GM18519 (cell line): ENCODE measurements around the gene KCNAB1.
A peak's percentile ranks its signal among the peaks of the same experiment; 100 is the strongest.

Experiments
- ATAC-seq: cut with Tn5 transposase; IDR thresholded peaks from one replicate; pipeline ENCODE4 v1.9.1; 2021; ENCODE audit warnings: mild to moderate bottlenecking, moderate library complexity; ENCODE audit not compliant: unreplicated experiment, low FRiP score

KCNAB1 gene

DNA sequence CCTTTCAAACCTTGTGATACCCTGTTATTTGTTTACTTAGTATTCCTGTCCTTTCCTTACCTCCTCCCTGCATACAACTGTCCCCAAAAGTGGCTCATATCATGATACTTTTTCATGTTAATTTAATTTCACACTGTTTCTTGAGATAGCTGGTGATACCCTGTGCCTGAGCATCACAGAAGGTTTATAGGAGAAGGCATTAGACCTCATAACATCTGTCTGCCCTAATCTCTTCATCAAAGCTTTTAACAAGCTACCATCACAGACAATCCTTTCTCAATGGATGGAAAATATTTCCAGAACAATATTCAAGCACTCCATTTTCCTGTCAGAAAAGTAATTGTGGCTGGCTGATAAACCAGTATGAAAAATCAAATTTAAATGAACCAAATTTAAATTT, 353.0 kb downstream of the KCNAB1 start:
- no peak for ATAC-seq

DNA sequence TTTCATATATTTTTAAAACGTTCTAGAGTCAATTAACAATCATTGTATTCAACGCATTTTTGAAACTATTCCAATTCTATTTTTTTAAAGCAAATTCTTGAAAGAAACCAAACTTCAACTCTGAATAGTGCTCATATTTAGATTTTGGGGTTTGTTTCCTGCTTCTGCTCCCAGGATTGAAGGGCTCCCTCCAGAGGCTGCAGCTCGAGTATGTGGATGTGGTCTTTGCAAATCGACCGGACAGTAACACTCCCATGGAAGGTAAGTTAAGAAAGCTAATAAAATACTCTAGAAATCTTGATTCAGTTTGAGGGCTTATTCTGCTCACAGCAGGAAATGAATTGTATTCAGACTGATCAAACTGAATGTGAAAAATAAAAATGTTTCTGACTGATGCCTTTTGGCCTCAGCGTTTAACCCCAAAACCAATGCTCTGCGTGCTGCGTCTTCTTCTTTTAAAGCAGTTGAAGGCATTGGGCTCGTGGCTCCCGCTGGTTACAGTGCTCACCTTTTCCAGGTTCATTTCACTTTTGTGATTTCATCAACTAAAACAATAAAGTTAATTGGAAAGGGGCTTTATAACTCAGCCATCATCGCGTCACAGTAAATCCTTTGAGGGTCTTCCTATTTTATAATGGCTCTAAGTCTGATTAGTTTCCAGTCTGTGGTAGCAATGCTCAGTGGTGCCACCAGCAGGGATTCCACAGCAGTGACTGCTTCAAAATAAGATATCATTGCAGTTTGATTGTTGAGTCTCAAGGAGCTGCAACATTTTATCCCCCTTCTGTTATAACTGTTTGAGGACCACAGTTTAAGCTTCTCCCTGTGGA, 354.4 kb downstream of the KCNAB1 start:
- ATAC-seq, result no peak

DNA sequence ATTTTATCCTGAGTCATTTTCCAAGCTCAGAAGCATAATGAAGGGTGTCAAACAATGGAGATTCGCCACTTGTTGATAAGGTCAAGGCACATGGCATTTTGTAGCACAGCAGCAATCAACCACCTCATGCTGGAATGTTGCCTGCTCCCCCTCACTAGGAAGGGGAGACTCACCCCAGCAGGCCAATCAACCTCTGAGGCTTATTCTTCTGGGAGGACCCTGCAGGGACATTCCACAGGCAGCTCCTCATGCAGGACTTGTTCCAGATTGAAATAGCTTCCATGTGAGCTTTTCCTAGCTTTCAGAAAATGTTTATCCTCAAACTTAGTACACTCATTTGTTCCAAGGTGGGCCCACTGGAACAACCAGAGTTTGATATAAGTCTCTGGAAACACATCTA, 356.9 kb downstream of the KCNAB1 start:
- no peak for ATAC-seq

DNA sequence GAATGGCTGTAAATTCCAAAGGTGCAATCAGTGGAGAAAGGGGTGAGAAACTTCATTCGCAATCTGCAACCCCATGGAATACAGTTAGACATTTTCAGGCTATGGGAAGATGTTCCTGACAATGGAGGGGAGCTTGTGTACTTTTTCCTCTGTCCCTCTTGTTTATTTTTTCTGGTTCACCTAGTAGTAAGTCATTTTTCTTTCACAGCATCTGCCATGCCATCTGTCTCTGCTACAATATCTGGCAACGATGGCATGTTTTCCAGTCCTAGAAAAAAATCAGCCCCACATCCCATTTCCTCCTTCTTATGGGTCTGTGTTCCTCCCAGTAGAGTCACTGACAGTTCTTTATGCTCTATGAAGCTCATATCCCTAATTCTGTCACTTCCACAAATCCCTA, 358.5 kb downstream of the KCNAB1 start:
- ATAC-seq, result no peak

DNA sequence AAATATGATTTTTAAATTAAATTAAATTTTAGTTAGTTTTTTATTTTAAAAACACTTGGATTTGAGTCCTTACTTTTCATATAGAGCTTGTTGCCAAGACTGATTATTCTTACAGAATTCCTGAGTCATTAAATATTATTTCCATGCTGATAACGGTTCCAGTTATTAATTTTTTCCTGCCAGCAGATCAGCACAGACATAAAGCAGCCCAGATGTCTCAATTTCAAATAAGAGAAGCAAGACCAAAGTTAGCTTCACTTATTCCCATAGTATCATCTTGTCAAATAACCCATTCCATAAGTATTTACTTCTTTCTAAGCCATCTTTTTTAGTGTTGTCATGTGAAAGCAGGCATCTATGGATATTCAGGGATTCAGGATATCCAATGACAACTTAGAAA, 359.2 kb downstream of the KCNAB1 start:
- no peak for ATAC-seq

DNA sequence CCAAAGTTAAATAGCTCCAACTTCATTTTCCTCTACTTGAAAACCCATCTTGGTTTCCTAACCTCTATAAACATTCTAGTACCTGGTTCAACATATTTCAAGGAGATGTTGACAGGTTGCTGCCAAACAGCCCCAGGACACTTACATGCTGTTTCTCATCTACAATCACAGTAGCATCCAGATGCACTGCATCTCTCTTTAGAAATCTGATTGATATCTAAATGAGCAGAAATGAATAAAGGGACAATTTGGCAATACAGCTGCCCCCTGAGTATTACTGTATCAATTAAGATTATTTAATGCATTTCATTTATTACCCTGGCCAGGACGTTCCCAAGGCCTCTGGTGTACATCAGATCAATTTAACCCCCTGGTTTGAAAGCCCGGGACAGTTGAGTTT, 360.6 kb downstream of the KCNAB1 start:
- ATAC-seq, result no peak

DNA sequence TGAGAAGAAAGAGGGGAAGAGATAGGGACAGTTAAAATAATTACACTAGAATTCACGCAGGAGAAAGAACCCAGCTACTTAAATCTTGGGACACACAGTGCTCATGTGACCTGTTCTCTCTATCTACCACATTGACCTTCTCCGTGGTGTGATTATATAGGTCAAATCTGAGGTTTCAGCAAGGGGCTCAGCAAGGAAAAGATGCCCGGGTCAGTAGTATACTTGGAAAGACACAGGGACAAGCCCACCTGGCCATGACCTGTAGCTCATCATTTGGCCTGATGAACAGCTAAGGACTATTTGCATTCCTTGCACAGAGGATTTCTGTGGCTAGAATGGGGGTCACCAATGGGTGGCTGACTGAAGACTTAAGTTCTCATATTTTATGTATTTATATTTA, 362.6 kb downstream of the KCNAB1 start:
- no peak for ATAC-seq

DNA sequence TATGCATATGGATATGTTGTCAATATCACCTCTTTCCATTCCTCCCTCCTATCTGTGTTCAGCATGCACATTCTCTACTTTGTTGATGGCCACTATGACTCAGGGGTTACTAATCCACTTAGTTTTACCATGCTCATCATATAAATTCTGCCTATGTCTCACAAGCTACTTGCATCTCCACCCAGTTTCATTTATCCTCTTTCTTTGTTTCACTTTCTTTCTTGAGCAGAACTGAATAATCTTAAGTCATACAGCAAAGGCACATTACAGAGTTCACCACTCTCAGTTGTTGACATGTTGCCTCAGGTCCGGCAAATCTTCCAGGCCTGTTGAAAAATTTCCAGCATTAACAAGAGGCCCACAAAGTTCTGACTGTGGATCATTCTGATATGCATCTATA, 363.0 kb downstream of the KCNAB1 start:
- peak; percentile 91 for ATAC-seq

DNA sequence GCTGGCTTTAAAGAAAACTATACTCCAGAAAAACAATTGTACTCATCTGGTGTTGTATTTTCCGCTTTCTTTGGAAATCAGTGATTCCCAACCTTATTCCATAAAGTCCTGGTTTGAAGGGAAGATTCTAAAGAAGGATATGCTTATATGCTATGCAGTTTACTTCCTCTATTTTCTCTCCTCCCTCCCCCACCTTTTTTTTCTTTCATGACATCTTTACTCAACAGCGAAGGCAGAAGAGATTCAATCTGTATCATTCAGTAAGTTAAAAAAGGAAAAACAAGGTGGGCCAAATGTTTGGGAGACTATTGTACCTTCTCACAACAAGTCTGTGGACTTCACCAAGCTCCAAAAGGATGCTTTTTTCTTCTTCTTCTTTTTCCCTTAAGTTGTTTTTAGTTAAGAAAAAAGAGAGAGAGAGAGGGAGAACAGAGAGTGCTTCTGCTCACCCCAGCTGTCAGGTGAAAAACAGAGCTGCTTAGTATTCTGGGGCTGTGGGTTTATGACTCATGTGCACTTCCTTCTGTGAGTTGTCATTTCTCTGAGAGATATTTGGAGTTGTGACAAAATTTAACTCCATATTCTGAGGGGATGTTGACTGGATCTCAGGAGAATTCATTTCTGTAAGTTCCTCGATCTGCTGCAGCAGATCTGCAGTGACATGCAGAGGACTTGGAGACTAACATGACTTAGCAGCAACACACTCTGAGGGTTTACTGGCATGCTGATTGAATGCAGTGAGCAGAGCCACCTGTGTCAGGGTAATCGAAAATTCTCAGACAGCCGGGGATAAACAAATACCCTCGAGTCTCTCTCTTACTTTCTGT, 363.8 kb downstream of the KCNAB1 start:
- ATAC-seq, result peak; percentile 70

DNA sequence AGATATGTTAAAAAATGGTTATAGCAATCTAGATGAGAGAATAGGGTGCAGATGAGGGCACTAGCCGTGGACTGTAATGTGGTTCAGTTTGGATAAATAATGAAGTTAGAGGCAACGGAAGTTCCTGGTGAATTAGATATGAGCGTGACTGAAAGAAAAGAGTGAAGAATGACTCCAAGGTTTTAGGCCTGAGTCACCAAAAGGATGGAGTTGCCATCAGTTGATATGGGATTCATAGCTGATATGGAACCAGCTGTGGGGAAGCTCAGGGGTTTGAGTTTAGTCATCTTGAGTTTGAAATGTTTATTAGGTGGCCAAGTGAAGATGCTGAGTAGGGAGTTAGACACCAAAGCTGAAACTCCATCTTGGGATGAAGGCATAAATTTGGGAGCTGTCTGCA, 368.4 kb downstream of the KCNAB1 start:
- no peak for ATAC-seq

DNA sequence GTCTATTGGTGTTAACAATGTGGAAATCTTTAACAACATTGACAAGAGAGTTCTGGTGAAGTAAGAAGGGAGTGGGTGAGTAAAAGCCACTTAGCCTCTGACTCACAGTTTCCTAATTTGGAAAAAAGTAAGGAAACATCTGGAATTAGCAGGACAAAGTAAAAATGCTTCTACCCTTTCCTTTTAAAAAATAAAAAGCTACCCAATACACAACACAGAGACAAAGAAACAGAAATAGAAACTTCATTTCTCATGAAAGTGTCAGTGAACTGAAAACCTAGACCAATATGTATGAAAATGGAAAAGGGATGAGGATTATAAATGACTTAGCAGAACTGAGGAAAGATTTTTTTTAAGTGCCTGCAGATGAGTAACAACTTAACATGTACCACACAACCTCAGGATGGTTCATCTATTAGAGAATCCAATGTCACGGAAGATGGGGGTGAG, 369.1 kb downstream of the KCNAB1 start:
- no peak for ATAC-seq

DNA sequence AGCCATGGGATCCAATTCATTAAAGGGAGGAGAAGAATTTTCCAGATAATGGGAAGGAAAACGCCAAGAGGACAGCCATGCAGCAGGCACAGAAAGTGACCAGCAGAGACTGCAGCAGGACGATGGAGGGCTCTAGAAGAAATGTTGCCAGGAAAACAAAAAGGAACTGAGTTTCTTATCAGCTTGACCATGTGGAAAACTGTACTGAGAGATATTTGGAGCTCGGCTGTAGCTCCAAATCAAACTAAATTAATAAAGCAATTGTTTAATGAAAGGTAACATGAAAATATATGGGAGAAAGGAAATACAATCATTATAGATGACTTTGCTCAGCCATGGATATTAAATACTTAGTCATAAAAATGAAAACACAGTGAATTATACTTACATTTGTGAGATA, 370.8 kb downstream of the KCNAB1 start:
- no peak for ATAC-seq

DNA sequence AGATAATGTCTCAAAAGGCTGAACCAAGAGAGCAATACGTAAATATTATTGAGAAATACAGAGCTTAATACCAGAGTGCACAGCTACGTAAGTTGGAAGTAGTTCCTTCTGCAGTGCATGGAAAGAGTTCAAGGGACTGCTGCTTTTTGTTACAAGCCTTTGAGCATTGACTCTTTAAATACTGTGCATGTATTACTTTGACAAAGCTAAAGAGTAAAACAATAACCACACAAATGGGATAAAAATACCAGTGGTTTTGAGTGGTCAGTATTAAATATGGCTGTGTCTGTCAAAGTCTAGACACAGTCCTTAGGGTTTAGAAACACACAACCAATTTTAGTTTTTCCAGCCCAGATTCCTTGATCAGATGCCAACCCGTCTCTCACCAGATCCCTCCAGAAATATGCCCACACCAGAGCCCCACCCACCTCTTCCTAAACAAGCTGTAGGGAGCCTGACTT, 372.5 kb downstream of the KCNAB1 start:
- no peak for ATAC-seq

DNA sequence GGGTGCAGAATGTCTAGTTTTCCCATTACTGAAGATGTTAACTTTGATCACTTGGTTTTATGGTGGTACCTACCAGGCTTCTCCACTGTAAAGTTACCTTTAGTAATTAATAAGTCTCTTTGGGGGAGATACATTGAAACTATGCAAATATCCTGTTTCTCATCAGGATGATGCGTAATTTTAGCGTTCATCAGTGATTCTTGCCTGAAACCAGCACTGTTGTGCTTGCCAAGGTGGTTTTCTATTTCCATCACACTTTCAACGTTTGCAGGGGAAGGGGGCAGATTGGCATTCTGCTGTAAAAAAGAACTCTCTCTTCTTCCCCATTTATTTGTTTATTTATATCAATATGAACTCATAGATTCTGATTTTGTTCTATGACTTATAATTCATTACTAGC, 373.5 kb downstream of the KCNAB1 start:
- no peak for ATAC-seq

DNA sequence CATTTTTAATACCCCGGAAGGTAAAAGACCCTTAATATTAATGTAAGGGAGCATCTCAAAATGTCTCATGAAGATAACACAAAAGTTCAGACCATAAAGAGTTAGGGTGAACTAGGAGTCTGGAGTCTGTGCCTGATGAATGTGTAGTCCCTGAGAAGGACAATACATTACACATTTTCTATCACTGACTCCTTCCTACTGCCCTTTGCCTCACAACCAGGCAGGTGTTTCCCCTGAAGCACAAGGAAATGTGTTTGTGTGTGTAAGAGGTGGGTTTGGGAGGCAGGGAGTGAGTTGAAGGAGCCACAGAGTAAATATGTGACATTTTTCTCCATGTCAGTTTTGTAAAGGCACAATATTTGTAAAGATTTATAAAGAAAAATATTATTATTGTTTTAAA, 375.4 kb downstream of the KCNAB1 start:
- ATAC-seq, result no peak

DNA sequence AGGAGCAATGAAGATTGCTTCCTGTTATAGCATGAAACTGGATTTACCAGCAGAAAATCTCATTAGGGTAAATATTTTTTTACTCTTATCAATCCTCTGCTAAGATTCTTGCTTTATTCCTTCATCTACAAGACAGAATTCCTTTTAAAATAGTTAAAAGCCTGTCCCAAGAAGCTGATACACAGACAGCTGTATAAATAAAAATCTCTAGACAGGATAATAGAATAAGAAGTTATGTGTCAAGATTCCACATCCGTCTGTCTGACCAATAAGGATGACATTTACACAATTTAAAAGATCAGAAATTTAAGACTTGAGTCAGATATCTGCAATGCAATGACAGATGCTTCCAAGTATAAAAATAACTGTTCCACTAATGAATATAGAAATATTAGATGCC, 376.9 kb downstream of the KCNAB1 start:
- ATAC-seq, result no peak

DNA sequence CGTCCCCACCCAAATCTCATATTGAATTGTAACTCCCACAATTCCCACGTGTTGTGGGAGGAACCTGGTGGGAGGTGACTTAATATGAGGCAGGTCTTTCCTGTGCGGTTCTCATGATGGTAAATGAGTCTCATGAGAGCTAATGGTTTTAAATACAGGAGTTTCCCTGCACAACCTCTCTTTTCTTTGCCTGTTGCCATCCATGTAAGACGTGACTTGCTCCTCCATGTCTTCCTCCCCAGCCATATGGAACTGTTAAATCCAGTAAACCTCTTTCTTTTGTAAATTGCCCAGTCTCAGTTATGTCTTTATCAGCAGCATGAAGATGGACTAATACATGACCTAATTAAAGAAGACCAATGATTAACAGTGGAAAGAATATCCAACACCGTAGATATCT, 377.9 kb downstream of the KCNAB1 start:
- no peak for ATAC-seq

DNA sequence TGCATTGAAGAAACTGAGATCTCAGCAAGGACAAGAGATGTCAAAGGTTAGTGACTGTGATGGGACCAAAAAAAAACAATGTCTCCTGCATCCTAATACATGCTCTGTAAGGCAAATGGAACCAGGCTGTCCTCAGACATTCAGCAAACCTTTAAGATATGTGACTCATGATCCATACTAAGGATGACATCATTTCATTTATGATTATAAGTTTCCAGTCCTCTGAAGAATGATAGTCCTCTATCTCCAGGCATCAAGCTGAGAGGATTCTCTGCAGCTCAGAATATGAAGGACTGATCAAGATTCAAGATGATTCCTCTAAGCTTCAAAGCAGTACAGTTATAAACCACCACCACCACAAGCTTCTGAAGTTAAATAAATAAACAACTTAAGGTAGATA, 386.9 kb downstream of the KCNAB1 start:
- no peak for ATAC-seq

DNA sequence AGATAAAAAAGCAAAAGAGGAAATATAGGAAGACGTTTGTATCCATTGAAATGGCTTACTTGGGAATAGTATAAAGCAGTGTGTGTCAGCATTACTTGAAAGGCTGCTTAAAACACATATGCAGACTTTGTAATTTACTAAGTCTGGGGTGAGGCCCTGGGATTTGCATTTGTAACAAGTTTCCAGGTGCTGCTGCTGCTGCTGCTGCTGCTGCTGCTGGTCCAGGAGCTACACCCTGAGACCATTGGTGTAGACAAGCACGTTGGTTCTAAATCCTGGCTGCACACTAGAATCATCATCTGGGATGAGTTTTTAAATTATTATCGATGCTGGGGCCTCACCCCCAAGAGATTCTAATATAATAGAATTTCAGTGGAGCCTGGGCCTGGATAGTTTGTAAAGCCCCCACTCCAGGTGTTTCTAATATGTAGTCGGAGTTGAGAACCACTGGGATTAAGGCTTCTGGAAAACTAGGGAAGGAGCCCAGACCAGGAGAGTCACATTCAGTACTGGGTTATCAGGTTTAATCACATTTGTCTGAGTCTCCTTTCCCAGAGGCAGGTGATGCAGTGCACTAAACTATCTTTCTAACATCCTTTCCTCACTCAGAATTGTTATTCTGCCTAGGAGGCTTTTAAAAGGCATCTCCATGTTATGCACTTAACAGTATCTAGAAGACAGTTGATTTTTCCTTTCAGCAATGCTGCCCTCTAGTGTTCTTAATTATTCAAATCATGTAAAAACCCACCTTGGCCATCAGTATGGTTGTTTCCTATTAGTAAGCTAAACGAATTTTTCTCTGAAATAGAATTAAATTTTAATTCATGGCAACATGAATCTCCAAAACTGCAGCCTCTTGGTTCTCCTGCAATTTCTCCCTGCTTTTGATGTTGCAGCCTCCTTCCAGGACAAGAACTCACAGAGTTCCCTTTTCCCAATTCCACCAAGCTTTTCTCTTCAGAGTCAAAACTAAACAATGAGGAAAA, 389.1 kb downstream of the KCNAB1 start:
- peak; percentile 59 for ATAC-seq

DNA sequence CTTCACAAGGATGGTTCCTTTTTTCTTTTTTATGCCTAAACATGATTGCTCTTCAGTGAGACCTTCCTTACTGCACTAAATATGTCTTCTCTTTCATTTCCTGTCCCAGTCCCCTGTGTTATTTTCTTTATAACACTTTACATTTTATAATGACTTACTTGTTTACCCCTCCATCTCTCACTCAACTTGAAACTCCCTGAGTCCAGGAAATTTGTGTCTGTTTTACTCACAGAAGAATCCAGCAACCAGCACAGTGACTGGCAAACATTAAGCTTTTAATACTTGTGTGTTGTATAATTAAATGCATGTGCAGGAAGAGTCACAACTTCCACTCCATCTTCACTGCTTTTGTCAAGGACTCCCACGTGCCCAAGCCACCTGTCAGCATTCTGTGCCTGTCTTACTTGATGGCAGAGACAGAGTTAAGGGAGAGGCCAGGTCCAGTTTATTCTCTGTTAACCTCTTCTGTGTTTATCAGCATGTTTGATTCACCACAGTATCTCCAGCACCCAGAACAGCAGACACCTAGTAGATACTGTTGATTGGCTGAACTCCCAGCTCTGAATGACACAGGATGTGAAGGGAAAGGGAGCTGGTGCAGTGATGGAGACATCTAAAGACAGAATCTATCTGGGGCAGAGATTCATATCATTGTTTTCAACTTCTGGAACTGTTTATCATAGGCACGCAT, 391.8 kb downstream of the KCNAB1 start:
- no peak for ATAC-seq
